ENCODE results near the gene PI4K2A. TPM values are rescaled to one million over a fixed set of nuclear protein-coding genes. Genes with fewer than 3 reads are reported as not detected.
A peak's percentile ranks its signal among the peaks of the same experiment; 100 is the strongest.

Gene PI4K2A
- total and polyA plus RNA-seq, 2 of the 13 experiments (the other 11 are each of a cell fraction or from before 2014, with no cell fraction given): 10.9 to 14.3 TPM

DNA sequence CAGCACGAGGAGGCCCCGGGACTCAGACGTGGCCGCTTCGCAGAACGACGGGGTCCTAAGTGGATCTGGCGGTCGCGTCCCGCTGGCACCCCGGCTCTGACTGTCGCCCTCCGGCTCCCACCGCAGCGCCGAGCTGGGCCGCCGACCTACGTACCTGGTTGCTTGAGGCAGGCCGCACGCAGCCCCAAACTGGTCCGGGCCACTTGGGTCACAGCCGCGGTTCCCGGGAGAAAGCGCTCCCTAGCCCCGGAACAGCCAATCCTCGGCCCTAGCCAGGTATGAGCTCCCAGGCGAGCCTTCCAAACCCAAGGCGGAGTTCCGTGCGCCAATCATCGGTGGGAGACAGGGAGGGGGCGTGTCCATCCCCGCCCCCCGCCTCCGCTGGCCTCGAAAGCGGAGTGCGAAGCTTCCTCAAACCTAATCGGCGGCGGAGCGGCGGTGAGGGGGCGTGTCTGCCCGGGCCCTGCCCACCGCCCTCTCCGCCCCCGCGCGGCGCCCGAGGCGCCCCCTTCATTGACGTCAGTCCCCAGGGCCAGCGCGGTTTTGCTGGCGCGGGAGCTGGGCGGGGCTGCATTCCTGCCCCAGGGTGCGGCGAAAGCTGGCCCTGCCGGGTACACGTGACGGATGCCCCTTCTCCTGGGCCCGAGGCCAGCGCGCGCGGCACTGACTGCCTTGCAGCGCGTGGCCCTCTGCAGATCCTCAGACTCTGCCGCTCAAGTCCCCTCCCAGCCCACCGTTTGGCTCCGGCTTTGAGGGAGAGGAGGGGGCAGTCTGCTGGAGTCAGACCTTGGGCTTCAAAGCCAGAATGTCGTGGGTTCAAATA, 46.7 kb downstream of the PI4K2A start, which contains the start of gene AVPI1 (continued):
- TF ChIP-seq, protein P1, sequence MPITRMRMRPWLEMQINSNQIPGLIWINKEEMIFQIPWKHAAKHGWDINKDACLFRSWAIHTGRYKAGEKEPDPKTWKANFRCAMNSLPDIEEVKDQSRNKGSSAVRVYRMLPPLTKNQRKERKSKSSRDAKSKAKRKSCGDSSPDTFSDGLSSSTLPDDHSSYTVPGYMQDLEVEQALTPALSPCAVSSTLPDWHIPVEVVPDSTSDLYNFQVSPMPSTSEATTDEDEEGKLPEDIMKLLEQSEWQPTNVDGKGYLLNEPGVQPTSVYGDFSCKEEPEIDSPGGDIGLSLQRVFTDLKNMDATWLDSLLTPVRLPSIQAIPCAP (CRISPR knock-in tag; IDR thresholded peaks at IDR 0.05; ENCODE audit: low read depth): no peak
- TF ChIP-seq WIZ (CRISPR knock-in tag; IDR thresholded peaks at IDR 0.05) (peak; percentile 87; the same call in 1 of the 2 replicates), ZNF550 (CRISPR knock-in tag; IDR thresholded peaks at IDR 0.05; ENCODE audit: borderline replicate concordance) (no peak), ZFP36L2 (CRISPR knock-in tag; IDR thresholded peaks at IDR 0.05) (no peak), ZNF737 (CRISPR knock-in tag; IDR thresholded peaks at IDR 0.05; ENCODE audit: borderline replicate concordance) (no peak), HNRNPH1 (optimal IDR thresholded peaks at IDR 0.05; ENCODE audit: low read depth, low read length) (no peak), RFX5 (IDR thresholded peaks at IDR 0.05; ENCODE audit: low read depth, low read length) (peak; percentile 54), TMF1 (CRISPR knock-in tag; IDR thresholded peaks at IDR 0.05; ENCODE audit: low read depth) (peak; percentile 84), TBX2 (CRISPR knock-in tag; IDR thresholded peaks at IDR 0.05; ENCODE audit: borderline replicate concordance) (peak; percentile 94), DNMT3B (CRISPR knock-in tag; conservative IDR thresholded peaks at IDR 0.05) (no peak), FOXA1 (IDR thresholded peaks at IDR 0.05) (no peak), FOXA1 (CRISPR knock-in tag; IDR thresholded peaks at IDR 0.05) (no peak), ZNF20 (CRISPR knock-in tag; IDR thresholded peaks at IDR 0.05) (no peak; the same call in 1 of the 2 replicates), ZNF749 (CRISPR knock-in tag; IDR thresholded peaks at IDR 0.05; ENCODE audit: borderline replicate concordance) (peak; percentile 87; the same call in 1 of the 2 replicates), ZNF740 (CRISPR knock-in tag; IDR thresholded peaks at IDR 0.05) (no peak), ZMAT3 (CRISPR knock-in tag; conservative IDR thresholded peaks at IDR 0.05) (no peak; the same call in 1 of the 2 replicates), ESRRA (CRISPR knock-in tag; IDR thresholded peaks at IDR 0.05; ENCODE audit: low read depth) (no peak), CBFB (CRISPR knock-in tag; IDR thresholded peaks at IDR 0.05) (peak; percentile 94), KLF16 (CRISPR knock-in tag; IDR thresholded peaks at IDR 0.05) (peak in 1 of 2 experiments; percentile 93; a peak in 2 of 4 replicates), GATAD2A (CRISPR knock-in tag; IDR thresholded peaks at IDR 0.05) (peak; percentile 81), KDM5B (CRISPR knock-in tag; IDR thresholded peaks at IDR 0.05; ENCODE audit: borderline replicate concordance) (peak; percentile 79; the same call in 1 of the 2 replicates), MXI1 (IDR thresholded peaks at IDR 0.05; ENCODE audit: borderline replicate concordance, low read depth, low read length) (peak; percentile 93; the same call in 1 of the 3 replicates), ARNTL (CRISPR knock-in tag; IDR thresholded peaks at IDR 0.05) (peak; percentile 100), ZNF556 (CRISPR knock-in tag; IDR thresholded peaks at IDR 0.05; ENCODE audit: borderline replicate concordance) (peak; percentile 56; the same call in 1 of the 2 replicates), ZKSCAN1 (IDR thresholded peaks at IDR 0.05; ENCODE audit: low read length) (no peak), SOX6 (IDR thresholded peaks at IDR 0.05) (no peak), SOX6 (CRISPR knock-in tag; IDR thresholded peaks at IDR 0.05) (peak; percentile 75), PRPF4 (IDR thresholded peaks at IDR 0.05; ENCODE audit: low read depth, low read length, poor library complexity, severe bottlenecking) (no peak)
- TF ChIP-seq, protein P2, sequence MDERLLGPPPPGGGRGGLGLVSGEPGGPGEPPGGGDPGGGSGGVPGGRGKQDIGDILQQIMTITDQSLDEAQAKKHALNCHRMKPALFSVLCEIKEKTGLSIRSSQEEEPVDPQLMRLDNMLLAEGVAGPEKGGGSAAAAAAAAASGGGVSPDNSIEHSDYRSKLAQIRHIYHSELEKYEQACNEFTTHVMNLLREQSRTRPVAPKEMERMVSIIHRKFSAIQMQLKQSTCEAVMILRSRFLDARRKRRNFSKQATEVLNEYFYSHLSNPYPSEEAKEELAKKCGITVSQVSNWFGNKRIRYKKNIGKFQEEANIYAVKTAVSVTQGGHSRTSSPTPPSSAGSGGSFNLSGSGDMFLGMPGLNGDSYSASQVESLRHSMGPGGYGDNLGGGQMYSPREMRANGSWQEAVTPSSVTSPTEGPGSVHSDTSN (CRISPR knock-in tag; IDR thresholded peaks at IDR 0.05): peak; percentile 51
